Right renal pelvis (tissue), 4 donors: ENCODE data around the gene CFI. TPM values are rescaled to one million over a fixed set of nuclear protein-coding genes. Genes with fewer than 3 reads are reported as not detected.

Source experiments
- DNase-seq, 4 donors: peaks; one replicate each; pipeline ENCODE4 v3.0.0-alpha.2; 2013; ENCODE audit warnings: low read depth in 4 of 4, low spot score in 3 of 4, missing footprints in 1 of 4
- polyA plus RNA-seq, 4 donors: library from polyadenylated mRNA; unstranded; fragments of 120-200 nt; gene quantifications; one replicate each; pipeline ENCODE4 v1.2.1, GENCODE V29; 2013; ENCODE audit not compliant: insufficient read length in 4 of 4

The CFI gene
- 10 to 100 TPM; 69.3 to 86.4 (median 79.0) TPM for polyA plus RNA-seq

DNA sequence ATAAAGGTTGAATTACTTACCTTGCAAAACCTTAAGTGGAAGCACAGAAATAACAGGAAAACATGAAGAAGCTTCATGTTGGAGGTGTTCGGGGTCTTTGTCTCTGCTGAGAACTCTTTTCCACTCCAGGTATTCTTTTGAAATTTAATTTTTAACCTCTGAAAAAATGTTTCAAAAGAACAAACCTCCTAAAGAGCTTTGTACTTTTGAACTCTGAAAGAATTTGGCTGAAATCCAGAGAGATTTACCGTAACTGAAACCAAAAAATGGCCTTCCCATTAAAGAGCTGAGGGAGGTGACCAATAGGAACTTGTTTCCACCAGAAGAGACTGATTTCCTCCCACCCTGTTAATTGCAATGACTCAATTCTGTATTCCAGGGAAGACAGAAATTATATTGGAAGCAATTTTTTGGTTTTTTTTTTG, at the start of gene CFI:
CFI (minus strand) TSS at position 105 of the 425 bp plus-strand sequence; CDS start at position 77, 28 bp downstream.
- peak in 3 of 4 donors; percentile 51 to 65 (median 60) for DNase-seq

DNA sequence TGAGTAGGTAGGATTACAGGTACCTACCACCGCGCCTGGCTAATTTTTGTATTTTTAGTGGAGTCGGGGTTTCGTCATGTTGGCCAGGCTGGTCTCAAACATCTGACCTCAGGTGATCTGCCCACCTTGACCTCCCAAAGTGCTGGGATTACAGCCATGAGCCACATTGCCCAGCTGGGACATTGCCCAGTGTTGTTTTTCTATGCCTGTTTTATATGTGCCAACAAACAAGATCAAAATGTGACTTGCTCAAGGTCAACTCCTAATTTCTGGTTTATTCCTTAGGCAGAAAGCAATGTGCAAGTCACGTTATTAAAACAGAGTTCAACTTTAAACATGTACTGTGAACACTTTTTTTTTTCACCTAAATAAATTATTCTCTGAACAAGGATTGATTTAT, 48.8 kb upstream of the CFI start:
- DNase-seq = no peak

GRCh38 chr4:109848501-109848900, 46.7 kb upstream of the CFI start:
- no peak for DNase-seq

- DNase-seq = no peak
Measured at GRCh38 chr4:109847896-109848442, 46.2 kb upstream of the CFI start, which contains the start of gene LRIT3. Gene LRIT3, plus strand, starts transcription at chr4:109848107. Its CDS starts 95 bp downstream, at chr4:109848202.

- DNase-seq = no peak
Measured at GRCh38 chr4:109846395-109847098, 44.7 kb upstream of the CFI start.

GRCh38 chr4:109836985-109837384, 35.2 kb upstream of the CFI start:
- DNase-seq = no peak

DNA sequence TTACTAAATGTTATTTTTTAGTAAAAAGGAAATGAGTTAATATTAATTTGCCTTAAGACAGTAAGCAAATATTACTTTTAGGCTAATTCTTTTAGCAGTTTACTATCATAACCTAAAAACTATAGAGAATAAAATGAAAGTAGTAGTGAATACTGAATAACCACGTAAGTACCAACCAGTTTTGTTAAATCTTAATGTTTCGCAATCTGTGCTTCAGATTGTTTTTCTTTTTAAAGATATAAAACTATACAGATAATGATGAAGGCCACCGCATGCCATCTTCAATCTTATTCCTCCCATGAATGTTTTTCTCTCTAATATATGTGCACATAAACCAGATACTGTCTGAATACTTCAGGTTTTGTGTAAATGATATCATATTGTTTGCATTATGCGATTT, 32.0 kb upstream of the CFI start:
- no peak for DNase-seq

DNA sequence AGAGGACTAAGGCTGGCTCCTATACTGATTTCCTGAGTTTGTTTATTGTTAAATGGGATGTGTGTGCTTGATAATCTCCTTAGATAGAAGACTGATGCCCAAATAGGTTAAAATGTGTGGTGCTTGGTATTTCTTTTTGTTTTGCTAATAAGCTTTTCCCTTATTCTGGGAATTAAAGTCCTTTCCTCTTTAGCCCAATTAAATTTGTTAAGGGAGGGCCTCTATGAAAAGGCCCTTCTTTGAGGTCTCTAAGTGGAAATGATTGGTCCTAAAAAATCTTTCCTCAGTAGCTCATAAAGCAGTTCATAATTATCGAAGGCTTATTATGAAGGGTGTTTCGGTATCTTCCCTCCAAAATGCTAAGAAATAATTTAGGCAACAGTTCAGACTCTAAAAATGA, 25.9 kb upstream of the CFI start, which contains the start of gene RRH:
RRH (plus strand) TSS at position 301 of the 400 bp plus-strand sequence; CDS start at position 357, 56 bp downstream.
- no peak for DNase-seq

GRCh38 chr4:109826719-109827118, 24.9 kb upstream of the CFI start:
- no peak for DNase-seq

DNA sequence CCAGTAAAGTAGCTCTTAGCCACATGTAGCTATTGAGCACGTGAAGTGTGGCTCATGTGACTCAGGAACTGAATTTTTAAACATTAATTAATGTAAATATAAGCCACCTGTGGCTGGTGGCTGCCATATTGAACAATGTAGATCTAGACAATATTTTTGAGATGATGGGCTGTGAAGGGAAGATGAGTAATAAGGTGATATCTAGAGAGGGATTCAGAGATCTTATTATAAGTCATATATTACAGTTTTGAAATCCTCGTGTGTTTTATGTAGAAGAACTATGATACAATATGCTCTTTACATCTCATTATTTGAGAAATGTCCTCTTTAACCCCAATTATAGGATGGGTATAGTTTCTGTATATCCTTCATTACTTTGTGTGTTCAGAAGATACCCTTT, 19.4 kb upstream of the CFI start:
- no peak for DNase-seq

DNA sequence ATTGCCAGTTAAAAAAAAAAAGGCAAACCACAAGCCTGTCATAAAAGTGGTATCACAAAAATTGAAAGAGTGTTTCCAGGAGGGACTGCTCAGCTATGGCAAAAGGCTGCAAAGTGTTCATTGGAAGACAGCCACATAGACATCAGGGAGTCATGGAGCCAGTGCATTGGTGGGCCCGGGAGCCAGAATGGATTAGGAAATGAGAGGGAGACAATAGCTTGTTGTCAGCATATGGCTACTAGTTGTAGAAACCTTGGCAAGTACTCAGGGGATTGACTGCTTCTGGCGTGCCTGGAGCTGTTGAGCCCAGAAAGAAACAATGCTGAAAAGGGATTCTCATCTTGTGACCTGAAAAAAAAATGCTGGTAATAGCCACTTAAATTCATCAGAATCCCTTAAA, 18.8 kb upstream of the CFI start:
- DNase-seq = no peak

GRCh38 chr4:109818268-109818667, 16.5 kb upstream of the CFI start:
- DNase-seq = no peak

GRCh38 chr4:109816894-109817293, 15.1 kb upstream of the CFI start:
- no peak for DNase-seq

DNA sequence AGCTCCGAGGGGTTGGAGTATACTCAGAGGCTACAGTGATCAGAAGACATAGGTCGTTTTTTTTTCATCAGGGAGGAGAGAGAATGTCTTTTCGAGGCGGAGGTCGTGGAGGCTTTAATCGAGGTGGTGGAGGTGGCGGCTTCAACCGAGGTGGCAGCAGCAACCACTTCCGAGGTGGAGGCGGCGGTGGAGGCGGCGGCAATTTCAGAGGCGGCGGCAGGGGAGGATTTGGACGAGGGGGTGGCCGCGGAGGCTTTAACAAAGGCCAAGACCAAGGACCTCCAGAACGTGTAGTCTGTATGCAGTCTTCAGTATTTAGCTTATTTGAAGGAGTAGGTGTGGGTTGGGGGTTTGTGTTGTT, 14.3 kb upstream of the CFI start:
- DNase-seq = no peak

DNA sequence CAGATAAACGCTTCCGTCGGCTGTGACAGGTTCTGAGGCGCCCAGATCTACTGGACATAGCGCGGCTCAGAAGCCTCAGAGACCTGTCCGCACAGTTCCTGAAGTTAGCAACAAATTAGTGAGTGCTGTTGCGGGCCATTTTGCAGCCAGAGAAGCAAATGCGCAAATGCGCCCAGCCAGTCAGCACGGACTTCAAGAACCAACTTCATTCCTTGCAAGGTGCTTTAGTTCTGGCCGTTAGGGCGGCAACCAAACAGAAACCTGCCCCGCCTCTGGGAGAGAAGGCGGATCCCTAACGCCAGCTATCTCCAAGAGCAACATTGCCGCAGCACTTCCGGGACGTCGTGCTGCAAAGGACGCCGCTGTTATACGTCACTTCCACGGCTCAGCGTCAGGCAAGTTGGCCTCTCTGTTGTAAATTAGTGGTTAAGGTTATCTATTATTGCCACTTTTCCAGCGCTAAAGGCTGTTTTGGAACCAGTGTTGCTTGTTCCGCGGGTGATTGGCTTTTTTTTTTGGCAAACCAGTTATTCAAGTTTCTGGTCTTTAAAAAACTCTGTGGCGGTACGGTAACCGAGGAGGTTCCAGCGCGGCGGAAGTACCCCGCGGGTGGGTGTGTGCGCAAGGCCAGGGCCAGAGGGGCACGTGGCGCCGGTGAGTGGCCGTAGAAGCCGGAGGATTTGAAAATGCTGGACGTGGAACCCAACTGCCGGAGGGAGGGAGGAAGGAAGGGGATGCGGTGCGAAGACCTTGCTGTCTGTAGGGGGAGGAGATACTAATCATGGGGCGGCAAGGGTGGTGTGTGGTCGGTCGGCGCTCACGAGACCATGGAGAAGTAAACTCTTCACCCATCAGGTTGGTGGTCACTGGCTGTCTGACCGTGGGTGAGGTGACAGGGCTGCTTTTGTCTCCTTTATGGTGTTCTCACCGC, 13.6 kb upstream of the CFI start, which contains the start of gene GAR1:
GAR1 (plus strand) TSS at position 612 of the 931 bp plus-strand sequence. CDS start 403 bp downstream, outside the sequence.
- DNase-seq = peak; percentile 83 to 90 (median 90)

- no peak for DNase-seq
Measured at GRCh38 chr4:109811707-109812106, 9.9 kb upstream of the CFI start.

GRCh38 chr4:109810552-109811387, 9.0 kb upstream of the CFI start:
- DNase-seq = no peak

DNA sequence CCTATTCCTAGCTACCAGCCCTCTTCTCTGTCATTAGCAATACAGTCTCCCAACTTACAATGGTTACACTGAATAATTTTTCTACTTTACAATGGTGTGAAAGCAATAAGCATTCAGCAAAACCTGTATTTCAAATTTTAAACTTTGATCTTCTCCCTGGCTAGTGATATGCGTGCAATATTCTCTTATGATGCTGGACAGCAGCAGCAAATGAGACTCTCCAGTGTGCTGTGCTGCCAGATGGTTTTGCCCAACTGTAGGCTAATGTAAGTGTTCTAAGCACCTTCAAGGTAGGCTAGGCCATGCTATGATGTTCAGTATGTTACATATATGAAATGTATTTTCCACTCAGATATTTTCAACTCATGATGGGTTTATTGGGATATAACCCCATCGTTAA, 7.9 kb upstream of the CFI start:
- DNase-seq = no peak

DNA sequence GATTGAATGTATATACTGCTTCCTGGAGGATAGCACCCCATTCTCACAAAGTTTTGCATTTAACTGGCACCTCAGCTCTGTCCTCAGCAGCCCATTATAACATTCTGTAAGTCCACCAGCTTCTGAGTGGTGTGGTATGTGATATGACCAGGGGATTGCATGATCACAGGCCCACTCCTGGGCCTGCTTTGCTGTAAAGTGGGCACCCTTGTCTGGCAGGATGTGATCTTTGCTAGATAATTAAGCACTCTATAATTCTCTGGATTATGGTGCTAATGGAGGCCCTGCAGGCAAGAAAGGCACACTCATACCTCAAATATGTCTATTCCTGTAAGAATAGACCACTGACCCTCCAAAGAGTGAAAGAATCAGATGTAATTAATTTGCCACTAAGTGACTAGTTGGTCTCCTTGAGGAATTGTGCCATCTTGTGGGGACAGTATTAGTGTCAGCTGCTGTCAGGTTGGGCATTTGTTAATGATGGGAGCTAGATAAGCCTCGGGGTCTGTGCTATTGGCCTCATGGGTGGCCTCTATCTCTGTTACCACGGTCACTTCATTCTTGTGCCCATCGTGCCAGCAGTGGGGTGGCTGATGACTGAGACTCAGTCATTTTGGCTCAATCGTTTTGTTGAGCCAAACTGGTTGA, 2.2 kb upstream of the CFI start:
- no peak for DNase-seq
